ENCODE measurements around the gene CREB3L2. TPM values are rescaled to one million over a fixed set of nuclear protein-coding genes. Genes with fewer than 3 reads are reported as not detected.

Gene CREB3L2
- total RNA-seq, 1 experiment from 2014 or later: 41.2 TPM

DNA sequence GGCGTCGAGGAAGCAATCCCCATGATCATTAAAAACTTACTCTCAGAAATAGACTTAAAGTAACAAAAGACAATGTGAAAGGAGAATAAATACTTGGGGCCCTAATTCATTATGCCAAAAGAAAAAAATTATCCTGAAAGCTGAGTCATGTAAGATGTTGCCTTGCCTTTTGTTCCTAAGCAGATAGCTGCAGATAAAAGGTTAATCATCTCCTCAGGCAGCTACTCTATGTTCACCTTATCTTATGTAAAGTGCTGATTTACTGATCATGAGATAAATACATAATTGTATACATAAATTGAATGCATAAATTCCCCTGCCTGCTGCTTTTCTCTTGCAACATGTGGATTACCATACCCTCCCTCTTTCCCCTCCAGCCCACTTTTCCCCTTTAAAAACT is 28.1 kb upstream of the CREB3L2 start:
- H2AFZ ChIP-seq: no peak overlapping the region
- ChIA-PET CTCF (no interaction called here), POLR2A (ENCODE audit: unreplicated experiment) (no interaction called here)
- H3K4me2 ChIP-seq: peak overlapping the region; percentile 10; the same call in 1 of the 2 replicates
- H3K27ac ChIP-seq: 0 out of 2 replicates have a peak overlapping the region, but pooled peaks have one; percentile 6
- H3K4me1 ChIP-seq (replicated peaks; ENCODE audit: insufficient read depth): peaks cover 27% of the 10 kb centered on the region
- no peaks in the 10 kb centered on the region for H3K36me3 ChIP-seq (ENCODE audit: low read depth)
- no peak for TF ChIP-seq EZH2 (IDR thresholded peaks at IDR 0.05; ENCODE audit: low read depth)
- TF ChIP-seq, protein P1, sequence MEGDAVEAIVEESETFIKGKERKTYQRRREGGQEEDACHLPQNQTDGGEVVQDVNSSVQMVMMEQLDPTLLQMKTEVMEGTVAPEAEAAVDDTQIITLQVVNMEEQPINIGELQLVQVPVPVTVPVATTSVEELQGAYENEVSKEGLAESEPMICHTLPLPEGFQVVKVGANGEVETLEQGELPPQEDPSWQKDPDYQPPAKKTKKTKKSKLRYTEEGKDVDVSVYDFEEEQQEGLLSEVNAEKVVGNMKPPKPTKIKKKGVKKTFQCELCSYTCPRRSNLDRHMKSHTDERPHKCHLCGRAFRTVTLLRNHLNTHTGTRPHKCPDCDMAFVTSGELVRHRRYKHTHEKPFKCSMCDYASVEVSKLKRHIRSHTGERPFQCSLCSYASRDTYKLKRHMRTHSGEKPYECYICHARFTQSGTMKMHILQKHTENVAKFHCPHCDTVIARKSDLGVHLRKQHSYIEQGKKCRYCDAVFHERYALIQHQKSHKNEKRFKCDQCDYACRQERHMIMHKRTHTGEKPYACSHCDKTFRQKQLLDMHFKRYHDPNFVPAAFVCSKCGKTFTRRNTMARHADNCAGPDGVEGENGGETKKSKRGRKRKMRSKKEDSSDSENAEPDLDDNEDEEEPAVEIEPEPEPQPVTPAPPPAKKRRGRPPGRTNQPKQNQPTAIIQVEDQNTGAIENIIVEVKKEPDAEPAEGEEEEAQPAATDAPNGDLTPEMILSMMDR (conservative IDR thresholded peaks at IDR 0.05): no peak
- no TSS peak for BruUV-seq (replicated peaks)
- H3K79me2 ChIP-seq (ENCODE audit: low read depth): no peaks in the 10 kb centered on the region
- H3F3A ChIP-seq (ENCODE audit: insufficient read depth, low read depth): peaks cover 11% of the 10 kb centered on the region
- intact Hi-C loops (cut with micrococcal nuclease; ENCODE audit: unreplicated experiment): loop anchor here (5.0 kb wide), 1 partner anchor 472 kb away; no protein-coding TSS in a partner anchor
- no peaks in the 10 kb centered on the region for H4K20me1 ChIP-seq (ENCODE audit: insufficient read depth)
- peak in 1 of 2 experiments; percentile 68 for DNase-seq
- H3K27me3 ChIP-seq (ENCODE audit: insufficient read depth, low read depth): no peaks in the 10 kb centered on the region
- H3K4me3 ChIP-seq: no peak overlapping the region
- no peaks in the 10 kb centered on the region for H3K9me2 ChIP-seq (ENCODE audit: insufficient read depth)
- peaks cover 12% of the 10 kb centered on the region; the same call in 1 of the 2 replicates for H3K9me3 ChIP-seq (ENCODE audit: insufficient read depth, low read depth)

DNA sequence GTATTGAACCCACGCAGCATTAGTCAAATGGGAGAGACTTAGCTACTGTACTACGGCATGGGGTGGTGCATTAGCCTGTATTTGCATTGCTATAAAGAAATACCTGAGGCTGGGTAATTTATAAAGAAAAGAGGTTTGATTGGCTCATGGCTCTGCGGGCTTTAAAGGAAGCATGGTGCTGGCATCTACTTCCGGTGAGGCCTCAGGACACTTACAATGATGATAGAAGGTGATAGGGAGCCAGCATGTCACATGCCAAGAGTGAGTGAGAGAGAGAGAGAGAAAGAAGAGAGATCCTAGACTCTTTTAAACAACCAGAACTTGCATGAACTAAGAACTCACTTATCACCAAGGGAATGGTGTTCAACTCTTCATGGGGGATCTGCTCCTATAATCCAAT is 27.2 kb upstream of the CREB3L2 start:
- H3K79me2 ChIP-seq (ENCODE audit: low read depth): no peaks in the 10 kb centered on the region
- H3F3A ChIP-seq (ENCODE audit: insufficient read depth, low read depth): peaks cover 11% of the 10 kb centered on the region
- no peaks in the 10 kb centered on the region for H4K20me1 ChIP-seq (ENCODE audit: insufficient read depth)
- DNase-seq: no peak
- H3K36me3 ChIP-seq (ENCODE audit: low read depth): no peaks in the 10 kb centered on the region
- H3K27ac ChIP-seq: no peak overlapping the region
- CTCF ChIA-PET: interaction anchor here (0.6 kb wide), 1 partner anchor 27 kb away, joined by 4 read pairs; no protein-coding TSS in a partner anchor
- no peak overlapping the region for H3K4me2 ChIP-seq
- intact Hi-C loops (cut with micrococcal nuclease; ENCODE audit: unreplicated experiment): loop anchor here (5.0 kb wide), 1 partner anchor 473 kb away; no protein-coding TSS in a partner anchor
- H3K4me3 ChIP-seq: no peak overlapping the region
- peaks cover 4% of the 10 kb centered on the region; the same call in 1 of the 2 replicates for H3K9me3 ChIP-seq (ENCODE audit: insufficient read depth, low read depth)
- no peaks in the 10 kb centered on the region for H3K27me3 ChIP-seq (ENCODE audit: insufficient read depth, low read depth)
- H3K4me1 ChIP-seq (replicated peaks; ENCODE audit: insufficient read depth): peaks cover 27% of the 10 kb centered on the region
- no peaks in the 10 kb centered on the region for H3K9me2 ChIP-seq (ENCODE audit: insufficient read depth)
- H2AFZ ChIP-seq: no peak overlapping the region
- TF ChIP-seq EZH2 (IDR thresholded peaks at IDR 0.05; ENCODE audit: low read depth): no peak
- TF ChIP-seq, protein P1 (conservative IDR thresholded peaks at IDR 0.05): no peak
- POLR2A ChIA-PET (ENCODE audit: unreplicated experiment): no interaction called here
- BruUV-seq (replicated peaks): no TSS peak

DNA sequence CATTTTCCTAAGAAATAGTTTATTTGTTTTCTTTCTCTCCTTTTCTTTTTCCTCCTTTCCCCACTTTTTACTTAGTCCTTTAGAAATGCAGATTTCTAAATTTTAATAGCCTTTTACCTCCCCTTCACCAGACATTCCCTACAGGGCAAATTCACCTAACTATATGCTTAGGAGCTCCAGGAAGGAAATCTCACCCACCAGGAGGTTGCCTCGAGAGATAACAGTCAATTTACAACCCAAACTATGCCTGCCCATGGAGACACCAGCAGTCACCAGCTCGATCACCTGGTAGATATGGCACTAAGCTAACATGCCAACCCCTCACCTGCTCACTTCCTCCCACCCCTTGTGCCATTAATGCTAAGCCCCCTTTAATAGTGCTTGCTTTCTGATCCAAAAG is 25.2 kb upstream of the CREB3L2 start:
- Histone ChIP-seq H3K4me1 (replicated peaks; ENCODE audit: insufficient read depth) (peaks cover 27% of the 10 kb centered on the region), H3K9me2 (ENCODE audit: insufficient read depth) (no peaks in the 10 kb centered on the region), H3K36me3 (ENCODE audit: low read depth) (no peaks in the 10 kb centered on the region), H3F3A (ENCODE audit: insufficient read depth, low read depth) (peaks cover 11% of the 10 kb centered on the region), H3K27me3 (ENCODE audit: insufficient read depth, low read depth) (no peaks in the 10 kb centered on the region), H3K4me2 (no peak overlapping the region), H3K4me3 (no peak overlapping the region), H3K27ac (no peak overlapping the region), H2AFZ (no peak overlapping the region), H3K79me2 (ENCODE audit: low read depth) (no peaks in the 10 kb centered on the region), H4K20me1 (ENCODE audit: insufficient read depth) (no peaks in the 10 kb centered on the region), H3K9me3 (ENCODE audit: insufficient read depth, low read depth) (peaks cover 4% of the 10 kb centered on the region; the same call in 1 of the 2 replicates)
- TF ChIP-seq EZH2 (IDR thresholded peaks at IDR 0.05; ENCODE audit: low read depth): no peak
- TF ChIP-seq, protein P1 (conservative IDR thresholded peaks at IDR 0.05): no peak
- POLR2A ChIA-PET (ENCODE audit: unreplicated experiment): no interaction called here
- BruUV-seq (replicated peaks): no TSS peak
- CTCF ChIA-PET: no interaction called here
- DNase-seq: no peak
- intact Hi-C loops (cut with micrococcal nuclease; ENCODE audit: unreplicated experiment): loop anchor here (5.0 kb wide), 1 partner anchor 475 kb away; no protein-coding TSS in a partner anchor

All from PC-9 (cell line).